ENCODE results near the gene C1QTNF7.

The C1QTNF7 gene

DNA sequence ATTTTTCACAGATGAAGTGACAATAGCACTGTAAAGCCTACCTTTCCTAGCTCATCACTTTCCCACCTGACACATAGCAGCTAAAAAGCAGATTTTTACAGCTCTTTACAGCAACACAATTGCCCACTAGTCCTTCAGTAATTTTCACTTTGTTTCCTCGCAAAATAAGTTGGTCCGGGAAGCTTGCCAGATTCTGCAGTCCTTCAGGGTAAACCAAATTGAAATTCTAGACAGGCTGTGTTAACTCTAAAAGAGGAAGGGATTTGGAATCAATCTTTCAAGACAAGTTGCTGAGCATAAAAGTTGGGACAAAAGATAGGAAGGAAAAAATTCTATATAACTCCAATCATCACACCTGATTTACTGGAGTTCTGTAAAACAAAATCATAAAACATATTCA is 8.7 kb downstream of the C1QTNF7 start:
- H3K4me3 ChIP-seq (ENCODE audit: low read length, poor library complexity, severe bottlenecking): no peak overlapping the region
- H3K9me2 ChIP-seq (replicated peaks; ENCODE audit: low read depth, low read length): no peaks in the 10 kb centered on the region
- H2AFZ ChIP-seq (ENCODE audit: low read length): no peak overlapping the region
- H3K27me3 ChIP-seq (ENCODE audit: insufficient read depth, low read length, poor library complexity, severe bottlenecking): no peaks in the 10 kb centered on the region
- H3K4me1 ChIP-seq (ENCODE audit: insufficient read depth, low read length, poor library complexity, severe bottlenecking): no peaks in the 10 kb centered on the region
- no peaks in the 10 kb centered on the region for H3F3A ChIP-seq (ENCODE audit: low read depth)
- H3K9ac ChIP-seq (ENCODE audit: low read depth, low read length, poor library complexity, severe bottlenecking): no peak overlapping the region
- H3K4me2 ChIP-seq (ENCODE audit: low read depth, low read length, poor library complexity, severe bottlenecking): no peak overlapping the region
- H3K36me3 ChIP-seq (ENCODE audit: insufficient read depth, low read length): no peaks in the 10 kb centered on the region
- H3K79me2 ChIP-seq (ENCODE audit: insufficient read depth, low read length): no peaks in the 10 kb centered on the region
- no peaks in the 10 kb centered on the region for H3K9me3 ChIP-seq (ENCODE audit: insufficient read depth, low read depth, low read length)
- TF ChIP-seq EZH2phosphoT487 (IDR thresholded peaks at IDR 0.05; ENCODE audit: borderline replicate concordance): no peak
- TF ChIP-seq, protein P1, sequence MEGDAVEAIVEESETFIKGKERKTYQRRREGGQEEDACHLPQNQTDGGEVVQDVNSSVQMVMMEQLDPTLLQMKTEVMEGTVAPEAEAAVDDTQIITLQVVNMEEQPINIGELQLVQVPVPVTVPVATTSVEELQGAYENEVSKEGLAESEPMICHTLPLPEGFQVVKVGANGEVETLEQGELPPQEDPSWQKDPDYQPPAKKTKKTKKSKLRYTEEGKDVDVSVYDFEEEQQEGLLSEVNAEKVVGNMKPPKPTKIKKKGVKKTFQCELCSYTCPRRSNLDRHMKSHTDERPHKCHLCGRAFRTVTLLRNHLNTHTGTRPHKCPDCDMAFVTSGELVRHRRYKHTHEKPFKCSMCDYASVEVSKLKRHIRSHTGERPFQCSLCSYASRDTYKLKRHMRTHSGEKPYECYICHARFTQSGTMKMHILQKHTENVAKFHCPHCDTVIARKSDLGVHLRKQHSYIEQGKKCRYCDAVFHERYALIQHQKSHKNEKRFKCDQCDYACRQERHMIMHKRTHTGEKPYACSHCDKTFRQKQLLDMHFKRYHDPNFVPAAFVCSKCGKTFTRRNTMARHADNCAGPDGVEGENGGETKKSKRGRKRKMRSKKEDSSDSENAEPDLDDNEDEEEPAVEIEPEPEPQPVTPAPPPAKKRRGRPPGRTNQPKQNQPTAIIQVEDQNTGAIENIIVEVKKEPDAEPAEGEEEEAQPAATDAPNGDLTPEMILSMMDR (conservative IDR thresholded peaks at IDR 0.05; ENCODE audit: low read length): no peak
- no peaks in the 10 kb centered on the region for H4K20me1 ChIP-seq (ENCODE audit: insufficient read depth, low read length, poor library complexity, severe bottlenecking)

DNA sequence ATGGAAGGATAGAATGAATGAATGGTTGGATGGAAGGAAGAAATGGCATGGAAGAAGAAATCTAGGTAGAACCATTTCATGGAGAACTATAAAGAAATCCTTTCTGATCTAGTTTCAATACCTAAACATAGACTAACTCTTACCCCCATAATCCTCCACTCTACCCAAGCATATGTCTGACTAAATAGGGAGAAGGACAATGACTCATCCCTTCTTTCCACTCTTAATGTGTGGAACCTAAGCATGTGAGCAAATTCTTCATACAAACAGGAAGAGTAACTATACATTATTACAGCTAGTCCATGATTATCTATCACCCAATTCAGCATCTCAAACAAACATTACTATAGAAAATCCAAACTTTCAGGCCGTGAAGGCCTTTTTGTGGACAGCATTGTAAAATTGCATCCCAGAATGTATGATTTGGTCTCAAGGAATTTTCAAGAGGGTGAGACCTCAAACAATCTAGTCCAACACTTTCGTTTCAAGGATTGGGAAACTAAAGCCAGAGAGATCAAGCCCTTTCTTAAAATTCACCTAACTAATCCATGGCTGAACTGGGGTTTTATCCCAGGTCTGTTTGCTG is 11.2 kb downstream of the C1QTNF7 start:
- Histone ChIP-seq H3K4me3 (ENCODE audit: low read length, poor library complexity, severe bottlenecking) (no peak overlapping the region), H3K36me3 (ENCODE audit: insufficient read depth, low read length) (no peaks in the 10 kb centered on the region), H4K20me1 (ENCODE audit: insufficient read depth, low read length, poor library complexity, severe bottlenecking) (no peaks in the 10 kb centered on the region), H3K27me3 (ENCODE audit: insufficient read depth, low read length, poor library complexity, severe bottlenecking) (no peaks in the 10 kb centered on the region), H2AFZ (ENCODE audit: low read length) (no peak overlapping the region), H3K79me2 (ENCODE audit: insufficient read depth, low read length) (no peaks in the 10 kb centered on the region), H3K9me2 (replicated peaks; ENCODE audit: low read depth, low read length) (no peaks in the 10 kb centered on the region), H3K4me1 (ENCODE audit: insufficient read depth, low read length, poor library complexity, severe bottlenecking) (no peaks in the 10 kb centered on the region), H3K4me2 (ENCODE audit: low read depth, low read length, poor library complexity, severe bottlenecking) (no peak overlapping the region), H3K9ac (ENCODE audit: low read depth, low read length, poor library complexity, severe bottlenecking) (no peak overlapping the region), H3K9me3 (ENCODE audit: insufficient read depth, low read depth, low read length) (no peaks in the 10 kb centered on the region), H3F3A (ENCODE audit: low read depth) (no peaks in the 10 kb centered on the region)
- TF ChIP-seq EZH2phosphoT487 (IDR thresholded peaks at IDR 0.05; ENCODE audit: borderline replicate concordance): no peak
- TF ChIP-seq, protein P1 (conservative IDR thresholded peaks at IDR 0.05; ENCODE audit: low read length): no peak

- H3K79me2 ChIP-seq (ENCODE audit: insufficient read depth, low read length): no peaks in the 10 kb centered on the region
- H3K27me3 ChIP-seq (ENCODE audit: insufficient read depth, low read length, poor library complexity, severe bottlenecking): no peaks in the 10 kb centered on the region
- no peaks in the 10 kb centered on the region for H4K20me1 ChIP-seq (ENCODE audit: insufficient read depth, low read length, poor library complexity, severe bottlenecking)
- no peaks in the 10 kb centered on the region for H3K9me3 ChIP-seq (ENCODE audit: insufficient read depth, low read depth, low read length)
- peaks cover 13% of the 10 kb centered on the region for H3K4me1 ChIP-seq (ENCODE audit: insufficient read depth, low read length, poor library complexity, severe bottlenecking)
- H3K9me2 ChIP-seq (replicated peaks; ENCODE audit: low read depth, low read length): no peaks in the 10 kb centered on the region
- H3K4me3 ChIP-seq (ENCODE audit: low read length, poor library complexity, severe bottlenecking): no peak overlapping the region
- no peak overlapping the region for H3K9ac ChIP-seq (ENCODE audit: low read depth, low read length, poor library complexity, severe bottlenecking)
- no peaks in the 10 kb centered on the region for H3F3A ChIP-seq (ENCODE audit: low read depth)
- no peak overlapping the region for H3K4me2 ChIP-seq (ENCODE audit: low read depth, low read length, poor library complexity, severe bottlenecking)
- H3K36me3 ChIP-seq (ENCODE audit: insufficient read depth, low read length): no peaks in the 10 kb centered on the region
- TF ChIP-seq, protein P1 (conservative IDR thresholded peaks at IDR 0.05; ENCODE audit: low read length): no peak
- no peak for TF ChIP-seq EZH2phosphoT487 (IDR thresholded peaks at IDR 0.05; ENCODE audit: borderline replicate concordance)
- H2AFZ ChIP-seq (ENCODE audit: low read length): no peak overlapping the region
Observed at GRCh38 chr4:15443371-15444160, 15.7 kb downstream of the C1QTNF7 start.

Data from Loucy (cell line).